Measurements from ENCODE around the gene OPRD1.

DNA sequence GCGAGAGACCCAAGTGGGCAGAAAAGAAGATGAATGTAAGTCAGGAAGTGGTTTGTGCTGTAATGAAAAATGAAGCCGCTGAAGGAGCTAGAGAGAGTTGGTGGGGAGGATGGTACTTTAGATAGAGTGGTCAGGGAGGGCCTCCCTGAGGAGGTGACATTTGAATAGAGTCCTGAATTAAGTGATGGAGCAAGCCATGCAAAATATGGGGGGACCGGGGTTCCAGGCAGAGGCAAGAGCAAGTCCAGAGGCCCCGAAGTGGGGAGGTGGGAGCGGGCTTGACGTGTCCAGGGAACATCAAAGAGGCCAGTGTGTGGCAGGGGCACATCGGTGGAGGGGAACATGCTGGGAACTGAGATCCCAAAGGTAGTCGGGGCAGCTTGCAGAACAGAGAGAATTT lies 43.1 kb downstream of the OPRD1 start:
- TF ChIP-seq CTCF (IDR thresholded peaks at IDR 0.05) (no peak), POLR2A (IDR thresholded peaks at IDR 0.05) (no peak), POLR2AphosphoS5 (IDR thresholded peaks at IDR 0.05) (no peak), EP300 (IDR thresholded peaks at IDR 0.05) (no peak)
